Measurements from ENCODE around the gene RASAL1.

Gene RASAL1

DNA sequence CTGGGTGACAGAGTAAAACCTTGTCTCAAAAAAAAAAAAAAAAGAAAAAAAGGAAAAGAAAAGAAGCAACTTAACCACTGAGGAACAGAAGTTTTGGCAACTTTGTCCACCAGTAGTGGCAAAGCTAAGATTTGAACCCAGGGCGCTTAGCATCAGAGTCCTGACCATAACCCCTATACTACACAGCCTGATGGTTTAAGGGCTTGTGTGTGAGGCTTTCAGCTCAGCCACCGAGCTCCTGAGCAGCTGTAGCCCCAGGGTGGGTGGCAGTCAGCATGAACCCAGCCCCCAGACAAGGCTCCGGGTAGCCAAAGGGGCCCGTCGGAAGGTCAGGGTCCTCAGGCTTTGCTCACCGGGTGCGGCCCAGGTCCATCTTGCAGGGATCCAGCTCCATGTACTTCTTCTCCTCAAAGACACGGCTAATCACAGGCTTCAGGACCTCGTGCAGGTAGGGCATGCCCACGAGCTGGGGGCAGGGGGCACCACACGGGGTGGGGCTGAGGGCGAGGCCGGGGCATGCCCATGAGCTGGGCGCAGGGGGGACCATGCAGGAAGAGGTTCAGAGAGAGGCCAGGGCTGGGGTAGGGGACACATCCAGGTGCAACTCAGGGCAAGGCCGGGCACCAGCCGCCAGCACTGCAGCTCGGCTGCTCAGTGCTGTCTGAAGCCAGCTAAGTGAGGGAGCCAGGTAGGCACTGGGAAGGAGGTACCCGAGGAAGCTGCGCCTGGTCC, 20.9 kb downstream of the RASAL1 start:
- DNase-seq, result no peak

DNA sequence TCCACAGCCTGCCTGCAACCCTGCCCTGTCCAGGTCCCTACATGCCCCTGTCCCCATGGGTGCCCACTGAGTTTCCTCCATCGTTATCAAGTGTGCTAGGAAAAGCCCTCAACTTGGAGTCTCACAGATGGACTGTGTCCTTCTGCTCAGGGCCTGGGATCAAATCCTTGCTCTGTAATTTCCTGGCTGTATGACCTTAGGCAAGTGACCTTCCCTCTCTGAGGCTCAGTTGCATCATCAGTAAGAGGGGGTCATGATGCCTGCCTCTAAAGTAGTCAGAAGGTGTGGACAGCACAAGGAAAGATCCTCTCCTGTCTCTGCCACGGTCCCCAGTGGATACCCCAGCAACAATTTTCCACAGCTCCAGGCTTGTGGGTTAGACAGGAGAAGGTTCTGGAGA, 22.2 kb downstream of the RASAL1 start:
- no peak for DNase-seq

DNA sequence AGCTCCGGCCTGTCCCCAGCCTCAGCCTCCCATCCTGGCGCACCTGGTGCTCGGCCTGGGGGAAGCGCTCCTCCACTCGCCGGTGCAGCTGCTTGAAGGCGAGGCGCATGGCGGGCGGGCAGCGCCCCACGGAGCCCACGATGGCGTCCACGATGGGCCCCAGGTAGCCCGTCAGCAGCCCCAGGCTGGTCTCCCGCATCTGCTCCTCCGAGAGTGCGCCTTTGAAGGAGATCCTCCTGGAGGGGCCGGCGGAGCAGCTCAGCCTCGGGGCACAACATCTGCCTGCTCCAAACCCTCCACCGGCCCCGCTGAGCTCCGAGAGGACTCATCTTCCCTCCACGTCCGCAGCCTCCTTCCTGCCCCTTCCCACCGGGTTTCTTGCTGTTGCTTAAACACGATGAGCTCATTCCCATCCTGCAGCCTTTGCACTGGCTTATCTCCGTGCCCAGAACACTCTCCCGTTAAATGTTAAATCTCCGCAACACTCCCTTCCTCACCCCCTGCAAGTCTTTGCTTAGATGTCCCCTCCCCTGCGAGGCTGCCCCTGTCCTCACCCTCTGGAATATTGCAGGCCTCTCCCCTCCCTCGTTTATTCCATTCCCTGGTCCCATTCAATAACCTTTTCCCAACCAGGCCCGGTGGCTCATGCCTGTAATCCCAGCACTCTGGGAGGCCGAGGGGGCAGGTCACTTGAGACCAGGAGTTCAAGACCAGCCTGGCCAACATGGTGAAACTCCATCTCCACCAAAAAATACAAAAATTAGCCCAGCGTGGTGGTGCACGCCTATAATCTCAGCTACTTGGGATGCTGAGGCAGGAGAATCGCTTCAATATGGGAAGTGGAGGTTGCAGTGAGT, 23.3 kb downstream of the RASAL1 start:
- DNase-seq, result no peak

DNA sequence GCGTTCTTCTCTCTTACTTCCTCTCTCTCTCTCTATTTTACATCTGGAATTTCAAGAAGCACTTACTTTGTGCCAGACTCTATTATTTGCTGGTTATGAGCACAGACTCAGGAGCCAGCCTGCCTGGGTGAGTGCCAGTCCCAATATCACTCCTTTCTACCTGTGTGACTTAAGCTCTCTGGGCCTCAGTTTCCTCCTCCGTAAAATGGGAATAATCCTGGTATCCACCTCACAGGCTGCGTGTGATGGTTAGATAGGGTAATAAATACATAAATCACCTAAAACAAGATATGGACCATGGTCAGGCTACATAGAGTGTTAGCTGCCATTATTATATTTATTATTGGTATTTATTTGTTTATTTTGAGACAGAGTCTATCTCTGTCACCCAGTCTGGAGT, 24.3 kb downstream of the RASAL1 start:
- no peak for DNase-seq

DNA sequence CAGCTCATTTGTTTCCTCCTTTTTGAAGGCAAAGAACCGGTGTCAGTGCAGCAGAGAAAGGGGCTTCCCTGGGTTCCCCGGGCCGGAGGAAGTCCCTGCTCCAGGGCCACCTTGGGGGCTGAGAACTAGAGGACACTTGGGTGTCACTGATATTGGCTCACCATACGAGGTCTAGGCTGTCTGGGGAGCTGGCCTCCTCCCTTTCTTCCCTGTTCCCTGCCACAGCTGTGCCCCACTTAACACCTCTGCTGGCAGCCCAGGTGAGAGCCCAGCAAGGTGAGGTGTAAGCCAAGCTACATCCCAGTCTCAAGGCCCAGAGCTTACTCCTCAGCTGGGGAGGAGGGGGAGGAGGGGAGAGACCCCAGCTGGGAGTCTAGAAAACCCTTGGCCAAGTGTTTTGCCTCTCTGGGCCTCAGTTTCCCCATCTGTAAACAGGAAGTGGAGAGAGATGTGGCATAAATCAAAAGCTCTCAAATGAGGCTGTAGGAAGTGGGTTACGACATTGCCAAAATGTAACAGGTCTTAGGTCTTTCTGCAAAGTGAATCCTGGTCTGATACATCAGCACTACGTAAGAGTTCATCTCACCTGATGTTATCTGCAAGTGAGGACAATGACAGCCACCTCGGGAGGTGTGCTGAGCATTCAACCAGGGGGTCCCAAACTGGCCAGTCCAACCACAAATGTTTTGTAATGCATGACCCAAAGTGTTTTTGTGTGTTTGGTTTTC, 25.5 kb downstream of the RASAL1 start:
- DNase-seq, result no peak

DNA sequence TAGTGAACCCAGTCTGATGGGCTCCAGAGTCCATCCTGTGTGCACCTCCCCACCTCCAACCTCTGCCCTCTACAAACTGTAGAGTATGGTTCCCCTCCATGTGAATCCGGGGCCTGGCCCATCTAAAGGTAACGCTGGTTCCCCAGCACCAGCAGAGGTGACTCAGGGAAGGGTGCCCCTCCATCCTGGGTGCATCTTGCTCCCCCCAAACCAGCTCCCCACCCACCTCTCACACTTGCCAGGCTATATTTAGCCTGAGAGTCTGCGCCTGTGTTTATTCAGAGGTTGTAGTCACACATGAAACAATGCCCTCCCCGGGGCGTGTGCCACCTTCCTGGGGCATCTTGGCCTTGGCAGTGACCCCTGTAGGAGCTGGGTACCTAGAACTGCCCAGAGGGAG, 26.2 kb downstream of the RASAL1 start:
- DNase-seq, result no peak

DNA sequence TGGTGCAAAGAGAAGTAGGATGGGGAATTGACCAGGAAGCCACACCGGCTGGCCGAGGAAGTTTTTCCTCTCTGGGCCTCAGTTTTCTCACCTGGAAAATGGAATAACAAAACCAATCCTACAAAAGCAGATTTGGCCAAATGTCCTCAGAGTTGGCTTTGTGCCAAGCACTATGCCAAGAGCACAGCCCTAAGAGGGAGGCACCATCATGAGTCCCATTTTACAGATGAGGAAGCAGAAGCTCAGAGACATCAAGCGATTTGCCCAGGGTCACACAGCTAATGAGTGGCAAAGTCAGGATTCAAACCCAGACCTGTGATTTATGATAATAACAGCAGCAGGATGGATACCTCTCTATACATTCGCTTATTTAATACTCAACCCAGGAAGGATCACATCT, 27.3 kb downstream of the RASAL1 start:
- DNase-seq, result no peak

DNA sequence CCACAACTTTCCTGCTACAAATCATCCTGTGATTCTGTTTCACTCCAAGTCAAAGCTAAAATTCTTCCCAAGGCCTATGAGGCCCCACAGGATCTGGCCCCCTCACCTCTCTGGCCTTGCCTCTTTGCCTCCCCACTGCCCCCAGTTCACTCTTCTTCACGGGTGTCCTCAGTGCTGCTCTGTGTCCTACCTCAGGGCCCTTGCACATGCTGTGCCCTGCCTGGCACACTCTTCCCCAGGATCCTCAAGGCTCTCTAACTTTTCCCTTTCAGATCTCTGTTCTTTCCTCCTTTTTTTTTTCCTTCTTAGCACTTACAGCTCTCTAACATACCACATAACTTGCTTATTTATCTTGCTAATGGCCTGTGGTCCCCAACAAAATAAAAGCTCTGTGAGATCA, 29.2 kb downstream of the RASAL1 start:
- no peak for DNase-seq

DNA sequence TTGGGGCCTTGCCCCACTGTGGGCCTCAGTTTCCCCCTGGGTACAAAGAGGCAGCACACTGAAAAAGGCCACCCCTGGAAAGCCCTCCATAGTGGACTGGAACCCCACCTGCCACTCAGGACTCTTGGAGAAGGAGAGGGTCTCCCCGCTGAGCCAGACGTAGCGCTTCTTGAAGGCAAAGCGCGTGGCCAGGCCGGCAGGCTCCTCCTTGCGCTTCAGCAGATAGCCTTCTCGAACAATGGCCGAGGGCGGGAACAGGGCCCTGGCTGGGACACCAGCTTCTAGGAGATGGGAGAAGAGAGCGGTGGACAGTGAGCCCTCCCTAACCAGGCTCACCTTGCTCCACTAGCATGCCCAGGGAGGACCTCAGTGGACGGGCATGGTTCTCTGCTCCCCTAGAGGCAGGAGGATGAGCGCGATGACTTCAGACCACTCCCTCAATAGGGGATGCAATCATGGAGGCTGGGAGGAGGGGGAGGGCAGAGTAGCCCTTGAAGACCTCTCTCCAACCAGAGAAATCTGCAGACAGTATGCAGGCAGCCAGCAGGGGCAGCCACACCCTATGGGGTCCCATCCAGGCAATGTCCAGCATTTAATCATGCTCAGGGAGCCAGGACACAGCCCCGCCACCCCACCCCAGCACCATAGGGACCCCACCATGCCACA, 29.8 kb downstream of the RASAL1 start:
- DNase-seq, result no peak

DNA sequence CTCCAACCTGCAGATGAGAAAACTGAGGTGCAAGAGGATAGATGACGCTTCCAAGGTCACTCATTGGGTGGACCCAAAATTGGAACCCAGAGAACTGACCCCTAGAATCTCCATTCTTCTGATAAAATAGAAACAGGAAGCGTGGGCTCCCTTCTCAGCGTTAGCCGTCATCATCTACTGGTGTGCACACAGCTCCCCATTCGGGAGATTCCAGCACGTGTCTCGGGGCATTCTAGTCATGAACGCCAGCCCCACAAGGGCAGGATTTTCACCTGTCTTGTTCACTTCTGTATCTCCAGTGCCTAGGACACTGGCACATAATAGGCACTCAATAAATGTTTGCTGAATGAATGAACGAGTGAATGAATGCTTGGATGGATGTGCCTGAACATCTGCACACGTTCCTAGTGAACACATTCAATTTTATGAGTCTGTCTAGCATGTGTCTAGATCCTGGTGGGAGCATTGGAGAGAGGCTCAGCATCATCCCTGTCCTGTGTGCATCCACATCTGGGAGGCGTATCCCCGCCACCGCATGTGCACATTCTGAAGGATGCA, 30.5 kb downstream of the RASAL1 start:
- DNase-seq, result no peak

DNA sequence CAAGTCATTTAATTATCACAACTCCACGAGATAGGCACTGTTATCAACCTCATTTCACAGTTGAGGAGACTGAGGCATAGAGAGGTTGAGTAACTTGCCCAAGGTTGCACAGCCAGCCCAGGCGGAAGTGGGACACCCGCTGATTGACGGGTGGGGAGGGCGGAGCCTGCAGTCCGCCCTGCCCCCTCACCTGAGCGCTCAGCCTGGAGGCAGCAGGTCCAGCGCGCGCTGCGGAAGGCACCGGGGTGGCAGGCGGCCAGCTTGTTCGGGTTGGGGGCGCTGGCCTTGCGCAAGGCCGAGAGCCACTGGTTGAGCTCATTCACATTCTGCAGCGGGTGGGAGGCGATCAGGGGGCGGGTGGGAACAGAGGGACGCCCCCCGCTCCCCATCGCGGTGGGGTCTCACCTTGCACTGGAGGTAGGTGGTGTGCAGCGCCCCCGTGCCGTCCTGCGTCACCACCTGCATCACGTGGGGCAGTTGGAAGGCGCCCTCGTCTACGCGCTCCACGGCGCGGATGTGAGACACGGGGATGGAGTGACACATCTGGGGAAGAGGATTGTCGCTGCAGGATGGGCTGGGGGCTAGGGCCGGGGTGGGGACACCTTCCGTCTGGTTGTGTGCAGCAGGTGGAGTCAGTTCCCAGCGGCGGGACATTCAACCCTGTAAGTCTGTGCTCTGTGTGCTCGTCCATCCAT, 31.7 kb downstream of the RASAL1 start:
- DNase-seq, result peak in 1 of 2 donors; percentile 16

DNA sequence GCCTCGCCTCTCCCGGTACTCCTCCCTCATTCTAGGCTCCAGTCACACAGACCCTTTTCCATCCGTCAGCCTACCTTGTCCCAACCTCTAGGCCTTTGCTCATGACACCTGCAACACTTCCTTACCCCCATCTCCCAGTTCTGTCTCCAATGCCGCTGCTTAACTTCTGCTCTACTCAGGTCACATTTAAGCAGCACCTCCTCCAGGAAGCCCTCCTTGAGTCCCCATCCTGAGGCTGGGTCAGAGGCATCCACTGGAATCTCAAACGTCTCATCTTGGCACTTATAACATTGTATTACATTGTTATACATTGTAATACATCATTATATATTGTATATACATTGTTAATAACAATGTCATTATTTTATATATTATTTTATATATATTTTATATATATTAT, 32.8 kb downstream of the RASAL1 start:
- DNase-seq, result no peak

DNA sequence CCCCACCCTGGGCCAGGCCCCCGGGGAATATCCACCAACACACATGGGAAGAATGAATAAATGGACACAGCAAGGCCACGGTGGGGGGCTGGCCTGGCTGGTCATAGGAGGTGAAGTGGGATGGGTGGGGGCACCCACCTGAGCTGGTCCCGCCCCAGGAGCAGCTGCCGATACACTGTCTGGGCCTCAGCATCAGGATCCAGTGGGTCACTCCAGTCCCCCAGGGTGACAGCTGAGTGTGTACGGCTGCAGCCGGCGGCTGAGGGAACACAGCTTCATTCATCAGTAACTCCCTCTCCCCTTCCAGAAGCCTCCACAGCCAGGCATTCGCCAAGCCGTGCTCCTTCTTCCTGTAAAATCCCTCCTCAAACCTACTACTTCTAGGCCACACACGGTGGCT, 33.8 kb downstream of the RASAL1 start:
- no peak for DNase-seq

DNA sequence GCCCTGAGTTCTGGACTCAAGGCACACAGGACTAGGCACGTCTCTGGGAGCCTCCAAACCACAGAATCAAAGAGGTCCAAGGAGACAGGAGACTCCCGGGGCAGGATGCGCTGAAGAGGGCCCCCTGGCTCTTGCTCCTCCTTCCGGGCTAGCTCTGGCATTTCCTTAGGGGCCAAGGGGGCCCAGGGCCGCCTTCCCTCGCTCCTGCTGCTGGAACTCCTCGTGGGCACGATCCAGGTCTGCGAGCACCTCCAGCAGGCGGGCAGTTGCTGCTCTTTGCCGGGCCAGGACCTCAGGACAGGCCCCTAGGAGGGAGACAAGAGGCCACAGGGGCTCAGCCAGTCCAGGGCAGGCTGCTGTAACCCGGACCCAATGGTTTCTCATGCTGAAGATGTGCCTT, 35.8 kb downstream of the RASAL1 start:
- DNase-seq, result no peak

DNA sequence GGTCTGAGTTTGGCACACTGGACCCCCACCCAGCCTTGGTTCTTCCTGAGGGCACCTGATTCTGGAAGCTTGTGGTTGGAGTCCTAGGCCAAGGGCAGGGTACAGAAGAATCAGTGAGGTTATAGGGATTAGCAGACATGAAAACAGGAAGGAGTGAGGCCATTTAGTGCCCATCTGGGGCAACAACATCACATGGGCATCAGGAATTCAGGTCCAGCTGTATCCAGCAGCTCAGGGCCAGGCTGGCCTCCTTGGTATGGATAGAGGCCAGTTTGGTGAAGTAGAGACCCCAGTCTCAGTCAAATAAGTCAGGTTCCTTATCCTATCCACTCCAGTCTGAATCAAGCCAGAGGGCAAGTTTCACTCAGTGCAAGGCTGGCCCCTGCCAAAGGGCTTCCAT, 36.2 kb downstream of the RASAL1 start:
- DNase-seq, result no peak

DNA sequence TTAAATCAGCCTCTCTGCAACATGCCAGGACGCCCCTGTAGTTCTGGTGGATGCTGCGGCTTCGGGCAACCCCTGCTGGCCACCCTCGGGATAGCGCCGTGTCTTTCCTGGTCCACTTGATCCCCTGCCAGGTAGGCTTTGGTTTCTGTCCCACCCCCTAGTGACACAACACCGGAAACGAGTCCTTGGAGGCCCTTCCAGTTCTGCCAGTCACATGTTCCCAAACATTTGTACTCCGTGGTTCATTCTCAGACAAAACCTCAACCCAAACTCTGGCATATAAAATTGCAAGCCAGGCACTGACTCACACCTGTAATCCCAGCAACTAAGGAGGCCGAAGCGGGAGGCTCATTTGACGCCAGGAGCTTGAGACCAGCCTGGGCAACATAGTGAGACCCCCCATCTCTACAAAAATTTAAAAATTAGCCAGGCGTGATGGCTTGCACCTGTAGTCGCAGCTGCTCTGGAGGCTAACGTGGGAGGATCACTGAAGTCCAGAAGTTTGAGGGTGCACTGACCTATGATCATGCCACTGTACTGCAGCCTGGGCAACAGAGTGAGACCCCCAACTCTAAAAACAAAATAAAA, 37.0 kb downstream of the RASAL1 start:
- DNase-seq, result peak; percentile 39 to 47

DNA sequence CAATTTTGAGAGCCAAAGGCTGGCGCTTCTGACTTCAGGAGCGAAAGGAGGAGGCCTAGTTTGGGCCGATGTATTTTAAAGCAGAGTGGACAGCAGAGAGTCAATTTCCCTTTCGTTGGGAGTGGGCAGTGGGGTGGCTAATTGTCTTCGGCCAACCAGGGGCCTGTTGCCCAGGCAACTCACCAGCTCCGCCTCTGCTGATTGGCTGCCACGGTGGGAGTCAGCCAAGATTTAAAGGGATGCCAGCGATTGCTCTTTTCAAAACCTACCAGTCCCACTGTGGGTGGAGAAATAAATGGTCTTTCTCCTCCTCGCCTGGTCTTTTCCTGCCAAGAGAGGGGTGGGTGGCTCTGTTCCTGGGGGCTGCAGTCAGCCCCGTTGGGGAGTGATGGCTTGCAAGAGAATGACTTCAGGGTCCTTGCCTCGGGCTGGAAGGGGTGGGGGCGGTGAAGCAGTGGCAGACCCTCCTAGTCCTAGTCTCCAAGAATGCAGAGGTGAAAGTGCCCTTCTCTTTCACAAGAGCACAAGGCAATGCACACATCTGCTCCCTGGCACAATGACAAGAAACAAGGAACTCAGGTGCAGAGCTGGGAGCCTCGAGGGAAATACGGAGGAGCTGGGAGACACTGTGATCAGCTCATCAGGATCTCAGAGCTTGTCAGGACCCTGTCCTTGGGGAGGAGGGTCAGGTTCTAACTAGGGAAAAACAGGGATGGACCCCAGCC, 37.7 kb downstream of the RASAL1 start:
- DNase-seq, result no peak

DNA sequence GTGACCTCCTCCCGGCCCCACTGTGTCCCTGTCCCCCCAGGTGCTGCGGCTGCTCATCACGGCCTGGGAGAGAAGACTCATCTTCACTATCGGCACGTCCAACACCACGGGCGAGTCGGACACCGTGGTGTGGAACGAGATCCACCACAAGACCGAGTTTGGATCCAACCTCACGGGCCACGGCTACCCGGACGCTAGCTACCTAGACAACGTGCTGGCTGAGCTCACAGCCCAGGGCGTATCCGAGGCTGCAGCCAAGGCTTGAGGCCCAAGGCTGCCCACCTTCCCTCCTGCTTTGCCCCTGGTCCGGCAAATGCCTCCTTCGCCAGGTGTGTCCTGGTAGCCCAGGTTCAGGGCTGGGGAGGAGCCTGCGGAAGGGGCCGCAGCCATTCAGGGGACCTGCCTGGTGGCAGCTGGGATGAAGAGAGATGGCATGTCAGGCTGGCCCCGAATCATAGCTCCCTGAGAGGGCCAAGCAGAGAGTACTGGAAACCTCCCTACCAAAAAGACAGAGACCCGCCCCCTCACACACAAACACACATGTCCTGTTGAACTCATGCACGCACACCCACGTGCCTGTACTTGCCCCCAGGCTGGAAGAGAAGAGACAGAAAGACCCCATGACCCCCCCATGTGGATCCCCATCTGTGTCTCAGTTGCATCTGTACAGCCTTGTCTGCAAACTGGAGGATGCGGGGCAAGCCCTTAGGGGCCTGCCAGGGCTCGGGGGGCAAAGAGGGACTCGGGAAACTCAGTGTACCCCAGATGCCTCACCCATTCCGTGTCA, 38.7 kb downstream of the RASAL1 start:
- DNase-seq, result no peak

DNA sequence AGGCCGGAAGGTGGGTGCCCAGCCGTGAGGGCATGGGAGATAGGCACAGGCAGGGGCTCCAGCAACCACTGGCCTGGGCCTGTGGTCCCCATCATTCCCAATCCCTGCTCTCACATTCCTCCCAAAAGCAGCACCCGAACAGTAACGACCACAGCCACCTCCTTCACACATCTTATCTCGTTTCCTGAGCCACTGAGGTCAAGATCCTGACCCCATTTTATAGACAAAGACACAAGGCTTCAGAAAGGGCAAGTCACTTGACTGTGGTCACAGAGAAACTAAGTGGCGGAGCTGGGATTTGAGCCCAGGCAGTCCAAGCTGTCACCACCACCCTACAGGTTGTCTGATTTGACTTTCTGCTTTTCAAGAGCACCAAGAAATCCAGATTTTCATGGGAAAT, 40.2 kb downstream of the RASAL1 start:
- no peak for DNase-seq

DNA sequence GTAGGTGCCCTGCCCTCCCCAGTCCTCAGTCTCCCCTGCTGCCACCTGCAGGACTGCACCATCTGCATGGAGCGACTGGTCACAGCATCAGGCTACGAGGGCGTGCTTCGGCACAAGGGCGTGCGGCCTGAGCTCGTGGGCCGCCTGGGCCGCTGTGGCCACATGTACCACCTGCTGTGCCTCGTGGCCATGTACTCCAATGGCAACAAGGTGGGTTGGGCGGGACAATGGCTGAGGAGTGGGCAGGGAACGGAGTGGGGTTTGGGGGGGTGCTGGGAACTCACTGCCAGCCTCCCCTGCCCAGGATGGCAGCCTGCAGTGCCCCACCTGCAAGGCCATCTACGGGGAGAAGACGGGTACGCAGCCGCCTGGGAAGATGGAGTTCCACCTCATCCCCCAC, 40.8 kb downstream of the RASAL1 start:
- no peak for DNase-seq
